H9 (cell line): Measurements from ENCODE around the gene TNP2. TPM values are rescaled to one million over a fixed set of nuclear protein-coding genes. Genes with fewer than 3 reads are reported as not detected.

ENCODE experiments used
- DNase-seq: peaks from one replicate; pipeline ENCODE4 v3.0.0-alpha.2; 2017
- H2AFZ ChIP-seq: one replicate; pipeline ENCODE4 v1.6.1; 2013; ENCODE audit warnings: mild to moderate bottlenecking, low read length, control low read depth, moderate library complexity
- H2AK5ac ChIP-seq: 2 replicates; pipeline ENCODE4 v1.6.1; 2013; ENCODE audit warnings: low read length, control low read depth, mixed read lengths; ENCODE audit not compliant: insufficient read length
- H2BK120ac ChIP-seq: one replicate; pipeline ENCODE4 v1.6.1; 2013; ENCODE audit warnings: low read depth, mild to moderate bottlenecking, low read length, control low read depth, inconsistent platforms; ENCODE audit not compliant: poor library complexity, severe bottlenecking
- H2BK12ac ChIP-seq: 2 replicates; pipeline ENCODE4 v1.6.1; 2013; ENCODE audit warnings: low read length, control low read depth, mixed read lengths, low read depth; ENCODE audit not compliant: insufficient read length
- H2BK15ac ChIP-seq: 2 replicates; pipeline ENCODE4 v1.6.1; 2013; ENCODE audit warnings: low read depth, low read length, control low read depth
- H2BK20ac ChIP-seq: one replicate; pipeline ENCODE4 v1.6.1; 2013; ENCODE audit warnings: low read depth, mild to moderate bottlenecking, low read length, control low read depth, inconsistent platforms; ENCODE audit not compliant: poor library complexity, severe bottlenecking
- H2BK5ac ChIP-seq: 2 replicates; pipeline ENCODE4 v1.6.1; 2013; ENCODE audit warnings: low read length, control low read depth, mixed read lengths; ENCODE audit not compliant: insufficient read length
- H3K14ac ChIP-seq: 2 replicates; pipeline ENCODE4 v1.6.1; 2013; ENCODE audit warnings: low read length, control low read depth; ENCODE audit not compliant: insufficient read depth
- H3K18ac ChIP-seq: 2 replicates; pipeline ENCODE4 v1.6.1; 2013; ENCODE audit warnings: low read depth, mild to moderate bottlenecking, mixed read lengths, low read length, control low read depth; ENCODE audit not compliant: insufficient read length
- H3K23ac ChIP-seq: 2 replicates; pipeline ENCODE4 v1.6.1; 2013; ENCODE audit warnings: low read length, control low read depth, mixed read lengths, low read depth; ENCODE audit not compliant: insufficient read length
- H3K23me2 ChIP-seq: 2 replicates; pipeline ENCODE4 v1.6.1; 2013; ENCODE audit warnings: low read depth, mild to moderate bottlenecking, mixed read lengths, low read length, control low read depth; ENCODE audit not compliant: insufficient read length, poor library complexity, severe bottlenecking
- H3K27ac ChIP-seq: 2 replicates; pipeline ENCODE4 v1.5.1; 2013; ENCODE audit warnings: low read length, control low read depth, mixed read lengths, low read depth; ENCODE audit not compliant: insufficient read length
- H3K27me3 ChIP-seq: 2 replicates; pipeline ENCODE4 v1.6.1; 2013; ENCODE audit warnings: low read length, control low read depth, inconsistent platforms; ENCODE audit not compliant: insufficient read depth
- H3K4ac ChIP-seq: 2 replicates; pipeline ENCODE4 v1.6.1; 2013; ENCODE audit warnings: low read depth, mild to moderate bottlenecking, control low read depth, inconsistent platforms, low read length, moderate library complexity
- H3K4me1 ChIP-seq: 2 replicates; pipeline ENCODE4 v1.6.1; 2013; ENCODE audit warnings: low read length, control low read depth, inconsistent platforms; ENCODE audit not compliant: insufficient read depth
- H3K4me2 ChIP-seq: 2 replicates; pipeline ENCODE4 v1.6.1; 2013; ENCODE audit warnings: low read length, control low read depth, mixed read lengths; ENCODE audit not compliant: insufficient read length, insufficient read depth
- H3K56ac ChIP-seq: 2 replicates; pipeline ENCODE4 v1.6.1; 2013; ENCODE audit warnings: low read depth, mild to moderate bottlenecking, mixed read lengths, low read length, control low read depth; ENCODE audit not compliant: insufficient read length
- H3K79me1 ChIP-seq: 2 replicates; pipeline ENCODE4 v1.6.1; 2013; ENCODE audit warnings: low read depth, mild to moderate bottlenecking, moderate library complexity, low read length, control low read depth, inconsistent platforms; ENCODE audit not compliant: insufficient read depth, poor library complexity, severe bottlenecking
- H3K79me2 ChIP-seq: 2 replicates; pipeline ENCODE4 v1.6.1; 2013; ENCODE audit warnings: low read length, control low read depth, inconsistent platforms; ENCODE audit not compliant: insufficient read depth
- H3K9ac ChIP-seq: 2 replicates; pipeline ENCODE4 v1.6.1; 2013; ENCODE audit warnings: low read length, control low read depth, mixed read lengths; ENCODE audit not compliant: insufficient read length; ENCODE audit errors: extremely low read depth
- H3K9me3 ChIP-seq: one replicate; pipeline ENCODE4 v1.6.1; 2013; ENCODE audit warnings: low read depth, low read length, inconsistent platforms; ENCODE audit not compliant: control insufficient read depth
- H3T11ph ChIP-seq: one replicate; pipeline ENCODE4 v1.6.1; 2013; ENCODE audit warnings: mild to moderate bottlenecking, low read length, control low read depth, inconsistent platforms
- H4K20me1 ChIP-seq: one replicate; pipeline ENCODE4 v1.6.1; 2013; ENCODE audit not compliant: control insufficient read depth, insufficient read length, insufficient read depth
- H4K5ac ChIP-seq: 2 replicates; pipeline ENCODE4 v1.6.1; 2013; ENCODE audit warnings: low read depth, mild to moderate bottlenecking, mixed read lengths, low read length, control low read depth; ENCODE audit not compliant: insufficient read length
- H4K8ac ChIP-seq: replicated peaks from 2 replicates; pipeline ENCODE4 v1.6.1; 2013; ENCODE audit warnings: low read length, control low read depth, mixed read lengths, low read depth; ENCODE audit not compliant: insufficient read length
- H4K91ac ChIP-seq: 2 replicates; pipeline ENCODE4 v1.6.1; 2013; ENCODE audit warnings: low read depth, mild to moderate bottlenecking, moderate library complexity, mixed read lengths, low read length, control low read depth; ENCODE audit not compliant: insufficient read length
- H3K27ac Mint-ChIP-seq, 3 experiments: 2 replicates in 2 of 3; 3 replicates in 1 of 3; pipeline ENCODE4 v1.8.0; 2020 to 2021; ENCODE audit warnings: mixed read lengths in 3 of 3, mild to moderate bottlenecking in 1 of 3, moderate library complexity in 1 of 3
- H3K27me3 Mint-ChIP-seq: 2 replicates; pipeline ENCODE4 v1.8.0; 2021; ENCODE audit warnings: low read depth, mild to moderate bottlenecking, moderate library complexity, mixed read lengths
- H3K36me3 Mint-ChIP-seq, 3 experiments: 2 replicates in 2 of 3; 3 replicates in 1 of 3; pipeline ENCODE4 v1.8.0; 2020 to 2021; ENCODE audit warnings: low read depth in 3 of 3, mixed read lengths in 3 of 3; ENCODE audit not compliant: insufficient read depth in 1 of 3
- H3K4me1 Mint-ChIP-seq, 2 experiments: 2 replicates each; pipeline ENCODE4 v1.8.0; 2020; ENCODE audit warnings: mixed read lengths in 2 of 2
- H3K4me3 Mint-ChIP-seq, 2 experiments: 2 replicates in 1 of 2; 3 replicates in 1 of 2; pipeline ENCODE4 v1.8.0; 2020 to 2021; ENCODE audit warnings: mild to moderate bottlenecking in 2 of 2, mixed read lengths in 2 of 2, moderate library complexity in 1 of 2
- H3K9me3 Mint-ChIP-seq, 2 experiments: 2 replicates in 1 of 2; 3 replicates in 1 of 2; pipeline ENCODE4 v1.8.0; 2020; ENCODE audit warnings: mild to moderate bottlenecking in 2 of 2, mixed read lengths in 2 of 2, moderate library complexity in 1 of 2
- WGBS: extraction: QIAGEN DNeasy Blood & Tissue Kit; methylation state at CpG from one replicate; pipeline ENCODE4 v1.1.7; 2013; ENCODE audit warnings: missing lambda C conversion rate, low lambda C conversion rate, mixed read lengths; ENCODE audit not compliant: insufficient read length; ENCODE audit errors: extremely low coverage; 5-methylcytosine and 5-hydroxymethylcytosine counted together
- total RNA-seq: library from RNA; stranded (reverse); gene quantifications from 2 replicates; pipeline ENCODE4 v1.2.1, GENCODE V29; 2021
- TF ChIP-seq, protein P1 (sequence below): fragments of 200-600 bp; sonication (generic); conservative IDR thresholded peaks from 3 replicates; pipeline ENCODE4 v1.8.0; 2021; ENCODE audit warnings: antibody characterized with exemption, mild to moderate bottlenecking

Gene TNP2
- total RNA-seq, 1 experiment from 2014 or later = not detected

DNA sequence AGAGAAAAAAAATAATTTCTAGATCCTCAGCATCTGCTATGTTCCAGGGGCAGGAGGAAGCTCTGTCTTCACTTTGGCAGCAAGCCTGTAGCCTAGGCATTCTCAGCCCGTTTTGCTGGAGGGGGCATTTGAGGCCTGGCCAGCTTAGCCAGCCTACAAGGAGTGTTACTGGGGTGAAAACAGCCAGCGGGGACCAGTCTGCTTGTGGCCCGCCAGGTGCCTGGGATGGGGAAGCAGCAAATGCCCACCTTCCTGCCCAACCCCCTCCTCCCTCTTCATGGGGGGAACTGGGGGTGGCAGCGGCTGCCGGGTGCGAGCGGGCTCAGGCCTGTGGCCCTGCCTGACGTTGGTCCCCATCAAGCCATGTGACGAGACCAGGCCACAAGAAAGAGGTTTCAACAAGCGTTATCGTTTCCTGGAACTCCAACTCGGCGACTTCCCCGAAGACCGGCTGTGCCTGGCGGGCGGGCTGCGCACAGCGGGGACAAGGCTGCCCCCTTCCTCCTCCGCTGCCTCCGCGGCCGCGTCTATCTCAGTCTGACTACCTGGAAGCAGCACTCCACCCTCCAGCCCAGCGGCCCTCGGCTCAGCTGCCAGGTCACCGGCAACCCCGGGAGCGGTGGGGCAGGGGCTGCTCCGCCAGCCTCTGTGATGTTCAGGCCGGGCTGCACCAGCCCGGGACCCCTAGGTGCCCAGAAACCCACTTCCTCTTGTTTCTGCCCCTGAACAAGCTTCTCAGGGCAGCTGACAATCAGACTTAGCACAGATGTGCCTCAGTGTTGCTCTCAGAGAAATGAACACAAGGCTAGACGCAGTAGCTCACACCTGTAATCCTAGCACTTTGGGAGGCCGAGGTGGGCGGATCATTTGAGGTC is 36.0 kb downstream of the TNP2 start:
- Histone ChIP-seq H3K4me2 (no peak overlapping the region), H3K27ac (no peak overlapping the region), H3K4ac (no peak overlapping the region), H3K9me3 (no peaks in the 10 kb centered on the region), H3K23ac (no peak overlapping the region), H2BK20ac (no peak overlapping the region), H2BK12ac (no peak overlapping the region), H3K79me2 (no peaks in the 10 kb centered on the region), H3K27me3 (no peaks in the 10 kb centered on the region), H3K56ac (no peak overlapping the region), H3K18ac (no peak overlapping the region), H4K5ac (no peak overlapping the region), H3K79me1 (no peaks in the 10 kb centered on the region), H2BK15ac (no peak overlapping the region), H3K14ac (0 out of 2 replicates have a peak overlapping the region, but pooled peaks have one; percentile 0), H4K8ac (no peak overlapping the region), H2BK5ac (no peak overlapping the region), H3T11ph (no peak overlapping the region), H4K91ac (no peak overlapping the region), H3K9ac (no peak overlapping the region), H3K4me1 (no peaks in the 10 kb centered on the region), H2AFZ (no peak overlapping the region), H3K23me2 (no peaks in the 10 kb centered on the region), H4K20me1 (no peaks in the 10 kb centered on the region), H2BK120ac (no peak overlapping the region), H2AK5ac (no peak overlapping the region)
- peaks cover 0 to 6% of the 10 kb centered on the region in 2 experiments; a peak in 3 of 4 replicates for H3K4me1 Mint-ChIP-seq
- no CpG with 5 or more reads among the region's 35 CpGs for WGBS
- TF ChIP-seq, protein P1, sequence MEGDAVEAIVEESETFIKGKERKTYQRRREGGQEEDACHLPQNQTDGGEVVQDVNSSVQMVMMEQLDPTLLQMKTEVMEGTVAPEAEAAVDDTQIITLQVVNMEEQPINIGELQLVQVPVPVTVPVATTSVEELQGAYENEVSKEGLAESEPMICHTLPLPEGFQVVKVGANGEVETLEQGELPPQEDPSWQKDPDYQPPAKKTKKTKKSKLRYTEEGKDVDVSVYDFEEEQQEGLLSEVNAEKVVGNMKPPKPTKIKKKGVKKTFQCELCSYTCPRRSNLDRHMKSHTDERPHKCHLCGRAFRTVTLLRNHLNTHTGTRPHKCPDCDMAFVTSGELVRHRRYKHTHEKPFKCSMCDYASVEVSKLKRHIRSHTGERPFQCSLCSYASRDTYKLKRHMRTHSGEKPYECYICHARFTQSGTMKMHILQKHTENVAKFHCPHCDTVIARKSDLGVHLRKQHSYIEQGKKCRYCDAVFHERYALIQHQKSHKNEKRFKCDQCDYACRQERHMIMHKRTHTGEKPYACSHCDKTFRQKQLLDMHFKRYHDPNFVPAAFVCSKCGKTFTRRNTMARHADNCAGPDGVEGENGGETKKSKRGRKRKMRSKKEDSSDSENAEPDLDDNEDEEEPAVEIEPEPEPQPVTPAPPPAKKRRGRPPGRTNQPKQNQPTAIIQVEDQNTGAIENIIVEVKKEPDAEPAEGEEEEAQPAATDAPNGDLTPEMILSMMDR = no peak
- H3K36me3 Mint-ChIP-seq = no peaks in the 10 kb centered on the region
- DNase-seq = peak; percentile 72
- peaks cover 8% of the 10 kb centered on the region for H3K27me3 Mint-ChIP-seq
- H3K4me3 Mint-ChIP-seq = no peak overlapping the region
- no peaks in the 10 kb centered on the region for H3K9me3 Mint-ChIP-seq
- no peak overlapping the region; a peak in 2 of 7 replicates for H3K27ac Mint-ChIP-seq
